GM18520 (cell line): ENCODE measurements around the gene ACBD5.
"Not testable (repeated sequence)": the region's sequence is repeated elsewhere in the genome, so short reads cannot be mapped to it uniquely, and the experiment has no call there.

Experiments used
- ATAC-seq: cut with Tn5 transposase; IDR thresholded peaks from one replicate; pipeline ENCODE4 v1.9.1; 2021; ENCODE audit not compliant: unreplicated experiment

ACBD5 gene

DNA sequence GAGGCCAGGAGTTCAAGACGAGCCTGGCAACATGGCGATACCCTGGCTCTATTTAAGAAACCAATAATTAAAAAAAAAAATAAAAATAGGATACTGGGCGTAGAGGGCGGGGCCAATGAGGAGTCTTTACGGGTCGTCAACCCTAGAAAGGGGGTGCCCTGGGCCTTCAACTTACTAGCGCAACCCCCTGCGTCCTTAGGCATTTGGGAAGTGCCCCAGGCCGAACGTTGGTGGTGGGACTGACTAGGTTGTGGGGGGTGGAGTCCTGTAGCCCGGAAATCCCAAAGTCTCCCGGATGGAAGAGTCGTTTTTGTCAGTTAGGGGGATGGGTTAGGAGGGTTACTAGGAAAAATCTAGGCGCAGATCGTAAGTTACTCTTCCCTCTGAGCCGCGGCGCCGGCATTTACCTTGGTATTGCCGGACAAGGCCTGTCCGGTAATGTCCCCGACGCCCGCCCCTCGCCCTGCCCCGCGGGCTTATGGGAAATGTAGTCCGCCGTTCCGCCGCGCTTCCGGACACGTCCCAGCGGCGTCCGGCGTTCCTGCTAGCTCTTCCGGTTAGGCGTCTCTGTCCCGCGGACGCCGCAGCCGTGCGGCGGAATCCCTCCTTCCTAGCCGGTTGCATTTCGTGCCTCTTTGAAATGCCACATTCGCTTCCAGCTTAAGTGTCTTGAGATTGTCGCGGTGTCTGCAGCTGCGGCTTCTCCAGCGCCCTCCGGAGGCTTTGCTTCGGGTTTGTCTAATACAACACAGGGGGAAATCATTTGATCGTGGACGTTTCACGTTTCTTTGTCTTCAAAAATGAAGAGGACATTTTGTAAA, 1.3 kb upstream of the ACBD5 start:
- ATAC-seq = peak; percentile 62

- ATAC-seq = no peak
These were observed 534 bp upstream of the ACBD5 start for GRCh38 chr10:27241010-27241651.

DNA sequence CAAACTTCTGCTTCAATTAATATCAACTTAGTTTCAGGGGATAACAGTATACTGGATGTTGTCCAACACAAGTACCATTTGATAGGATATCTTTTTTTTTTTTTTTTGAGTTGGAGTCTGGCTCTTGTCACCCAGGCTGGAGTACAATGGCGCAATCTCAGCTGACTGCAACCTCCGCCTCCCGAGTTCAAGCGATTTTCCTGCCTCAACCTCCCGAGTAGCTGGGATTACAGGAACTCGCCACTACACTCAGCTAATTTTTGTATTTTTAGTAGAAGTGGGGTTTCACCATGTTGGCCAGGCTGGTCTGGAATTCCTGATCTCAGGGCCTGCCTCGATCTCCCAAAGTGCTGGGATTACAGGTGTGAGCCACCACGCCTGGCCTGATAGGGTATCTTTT, 3.1 kb downstream of the ACBD5 start:
- not testable (repeated sequence) for ATAC-seq

DNA sequence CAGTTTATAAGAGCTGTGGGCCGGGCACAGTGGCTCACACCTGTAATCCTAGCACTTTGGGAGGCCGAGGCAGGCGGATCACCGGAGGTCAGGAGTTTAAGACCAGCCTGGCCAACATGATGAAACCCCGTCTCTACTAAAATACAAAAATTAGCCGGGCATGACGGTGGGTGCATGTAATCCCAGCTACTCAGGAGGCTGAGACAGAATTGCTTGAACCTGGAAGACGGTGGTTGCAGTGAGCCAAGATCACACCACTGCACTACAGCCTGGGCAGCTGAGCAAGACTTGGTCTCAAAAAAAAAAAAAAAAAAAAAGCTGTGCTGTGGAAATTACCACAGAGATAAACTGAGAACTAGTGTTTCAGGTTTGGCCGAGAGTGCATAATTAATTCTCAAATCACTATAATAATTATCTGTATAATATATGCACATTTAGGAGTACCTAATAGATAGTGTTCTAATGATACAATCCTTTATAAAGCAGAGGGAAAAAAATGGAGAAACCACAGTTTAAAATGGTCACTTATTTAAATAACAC, 3.9 kb downstream of the ACBD5 start:
- not testable (repeated sequence) for ATAC-seq

DNA sequence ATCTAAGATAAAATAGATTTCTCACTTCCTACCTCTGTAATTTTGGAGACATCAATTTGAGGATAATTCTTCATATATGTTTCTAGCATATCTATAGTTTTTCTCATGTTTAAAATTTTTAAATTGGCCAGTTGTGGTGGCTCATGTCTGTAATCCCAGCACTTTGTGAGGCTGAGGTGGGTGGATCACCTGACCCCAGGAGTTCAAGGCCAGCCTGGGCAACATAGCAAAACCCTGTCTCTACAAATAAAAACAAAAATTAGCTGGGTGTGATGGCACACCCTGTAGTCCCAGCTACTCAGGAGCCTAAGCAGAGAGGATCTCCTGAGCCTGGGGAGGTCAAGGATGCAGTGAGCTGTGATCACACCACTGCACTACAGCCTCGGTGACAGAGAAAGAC, 4.9 kb downstream of the ACBD5 start:
- ATAC-seq = no peak

DNA sequence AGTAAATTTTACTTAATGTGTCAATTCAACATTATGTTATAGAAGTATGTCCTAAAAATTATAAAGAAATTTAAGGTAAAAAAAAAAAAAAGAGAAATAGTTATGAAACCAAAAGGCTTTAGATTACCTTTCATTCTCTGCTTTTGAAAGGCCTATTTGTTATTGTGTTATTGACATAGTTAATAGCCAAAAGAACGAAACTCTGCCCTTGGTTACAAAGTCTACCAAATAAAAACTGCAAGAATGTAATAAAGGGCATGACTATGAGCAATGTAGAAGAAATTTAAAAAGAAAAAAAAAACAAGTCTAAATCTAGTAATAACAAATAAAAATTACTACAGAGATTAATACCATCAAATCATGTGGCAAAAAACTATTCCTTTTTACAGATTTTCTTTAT, 10.6 kb downstream of the ACBD5 start:
- no peak for ATAC-seq

- no peak for ATAC-seq
These were observed 14.8 kb downstream of the ACBD5 start for GRCh38 chr10:27225642-27226257.

GRCh38 chr10:27225011-27225590, 15.5 kb downstream of the ACBD5 start:
- ATAC-seq = no peak

DNA sequence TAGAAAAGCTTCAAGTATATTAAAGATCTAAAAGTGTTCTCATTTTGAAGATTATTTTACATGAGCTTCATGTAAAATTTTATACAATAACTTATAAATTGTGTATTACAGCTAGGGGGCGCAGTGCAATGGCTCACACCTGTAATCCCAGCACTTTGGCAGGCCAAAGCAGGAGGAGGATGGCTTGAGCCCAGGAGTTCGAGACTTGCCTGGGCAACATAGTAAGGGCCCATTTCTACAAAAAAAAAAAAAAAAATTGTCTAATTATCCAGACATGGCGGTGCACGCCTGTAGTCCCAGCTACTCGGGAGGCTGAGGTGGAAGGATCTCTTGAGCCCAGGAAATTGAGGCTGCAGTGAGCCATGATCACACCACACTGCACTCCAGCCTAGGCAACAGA, 16.6 kb downstream of the ACBD5 start:
- ATAC-seq = no peak

GRCh38 chr10:27207350-27207749, 33.2 kb downstream of the ACBD5 start:
- no peak for ATAC-seq

- no peak for ATAC-seq
These were observed 36.8 kb downstream of the ACBD5 start for GRCh38 chr10:27203806-27204205.

DNA sequence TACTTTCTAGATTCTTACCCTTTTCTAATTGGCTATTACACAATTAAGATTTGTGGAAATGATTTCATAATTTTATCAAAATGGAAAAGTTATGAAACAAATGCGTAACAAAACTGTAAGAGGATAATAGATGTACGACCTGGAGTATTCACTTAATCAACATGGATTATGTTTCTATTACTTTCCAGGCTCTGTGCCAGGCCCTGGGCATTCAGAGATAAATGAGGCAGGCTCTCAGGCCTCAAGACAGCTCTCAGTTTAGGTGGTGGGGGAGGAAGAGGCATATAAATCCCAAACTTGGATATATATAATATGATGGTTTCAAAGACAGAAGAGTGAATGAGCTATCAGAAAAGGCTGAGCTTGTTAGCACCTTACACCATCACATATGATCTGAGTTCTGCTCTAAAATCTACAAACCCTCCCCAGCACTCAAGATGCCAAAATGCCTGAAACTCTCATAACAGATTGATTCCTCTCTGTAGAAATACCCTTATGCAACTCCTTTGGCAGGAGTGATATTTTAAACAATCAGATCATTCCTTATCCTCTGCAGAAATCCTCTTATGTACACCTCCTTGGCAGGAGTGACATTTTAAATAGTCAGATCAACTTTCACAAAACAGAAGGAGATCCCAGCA, 42.5 kb downstream of the ACBD5 start:
- no peak for ATAC-seq

DNA sequence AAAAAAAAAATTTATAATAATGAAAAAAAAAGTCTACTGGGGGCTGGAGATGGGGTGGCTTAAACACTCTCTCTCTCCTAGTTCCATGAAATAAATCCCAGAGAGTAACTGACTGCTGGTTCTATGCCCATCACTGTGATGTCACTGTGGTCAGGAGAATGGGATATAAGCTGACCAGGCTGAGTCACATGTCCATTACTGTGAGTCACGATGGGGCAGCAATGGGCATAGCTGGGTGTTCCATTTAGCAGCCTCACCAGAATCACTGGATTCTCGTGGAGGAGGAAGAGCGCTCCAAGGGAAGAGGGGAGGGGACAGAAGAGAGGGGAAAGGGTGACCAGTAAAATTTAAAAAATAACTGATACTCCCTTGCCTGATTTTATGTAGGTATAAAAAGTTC, 48.3 kb downstream of the ACBD5 start:
- ATAC-seq = no peak

GRCh38 chr10:27190508-27190907, 50.1 kb downstream of the ACBD5 start:
- no peak for ATAC-seq

- no peak for ATAC-seq
These were observed 51.7 kb downstream of the ACBD5 start for GRCh38 chr10:27188897-27189296.

GRCh38 chr10:27188259-27188658, 52.3 kb downstream of the ACBD5 start:
- ATAC-seq = no peak

GRCh38 chr10:27169849-27170248, 70.7 kb downstream of the ACBD5 start:
- ATAC-seq = no peak

GRCh38 chr10:27158421-27158820, 82.2 kb downstream of the ACBD5 start:
- no peak for ATAC-seq

DNA sequence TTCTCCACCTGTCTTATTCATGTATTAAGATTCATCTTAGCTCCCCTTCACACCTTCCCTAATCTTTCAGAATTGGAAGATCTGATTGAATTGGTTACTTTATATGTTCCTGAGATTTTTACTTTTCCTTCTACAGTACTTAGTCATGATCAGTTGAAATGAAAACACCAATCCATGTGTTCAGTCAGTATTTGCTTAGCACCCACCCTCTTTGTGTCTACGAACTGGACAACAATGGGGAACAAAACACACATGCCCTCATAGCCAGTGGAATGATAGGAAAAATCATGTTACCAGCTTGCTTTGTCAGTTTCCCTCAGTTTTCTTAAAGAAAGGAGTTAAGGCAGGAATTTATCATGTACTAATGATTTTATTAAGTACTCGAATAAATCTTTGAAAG, 83.4 kb downstream of the ACBD5 start:
- no peak for ATAC-seq

- ATAC-seq = not testable (repeated sequence)
These were observed 84.0 kb downstream of the ACBD5 start for GRCh38 chr10:27156566-27156965.
